Prostate gland (tissue), 2 donors: ENCODE measurements around the gene GORASP1. TPM values are rescaled to one million over a fixed set of nuclear protein-coding genes. Genes with fewer than 3 reads are reported as not detected.
"Not testable (repeated sequence)": the region's sequence is repeated elsewhere in the genome, so short reads cannot be mapped to it uniquely, and the experiment has no call there.

ENCODE experiments used
- DNase-seq: peaks from one replicate; pipeline ENCODE4 v3.0.0-alpha.2; 2019; ENCODE audit warnings: low spot score
- H3K27ac ChIP-seq, 2 donors: fragments of 200-600 bp; sonication (generic); 2 replicates each; pipeline ENCODE4 v1.5.1; 2017 to 2019
- H3K27me3 ChIP-seq: fragments of 200-600 bp; sonication (generic); replicated peaks from 2 replicates; pipeline ENCODE4 v1.5.1; 2019; ENCODE audit not compliant: insufficient read depth
- H3K36me3 ChIP-seq, 2 donors: fragments of 200-600 bp; sonication (generic); 1 replicate in 1 of 2; 2 replicates in 1 of 2; pipeline versions ENCODE4 v1.5.1 to v1.8.1; 2017 to 2019
- H3K4me1 ChIP-seq: fragments of 200-600 bp; sonication (generic); replicated peaks from 2 replicates; pipeline ENCODE4 v1.5.1; 2019
- H3K4me3 ChIP-seq, 2 donors: fragments of 200-600 bp; sonication (generic); 2 replicates each; pipeline ENCODE4 v1.5.1; 2017 to 2019
- H3K9me3 ChIP-seq: fragments of 200-600 bp; sonication (generic); 2 replicates; pipeline ENCODE4 v1.5.1; 2017
- POLR2A ChIP-seq: fragments of 450-650 bp; IDR thresholded peaks from one replicate; pipeline ENCODE4 v1.6.1; 2016; ENCODE audit warnings: antibody characterized with exemption, mild to moderate bottlenecking
- POLR2AphosphoS5 ChIP-seq: sonication (generic); formaldehyde crosslinking; IDR thresholded peaks from one replicate; pipeline ENCODE4 v1.6.1; 2017; ENCODE audit warnings: antibody characterized with exemption
- WGBS: methylation state at CpG from one replicate; pipeline ENCODE4 v1.1.5; 2018; 5-methylcytosine and 5-hydroxymethylcytosine counted together
- intact Hi-C: fragments of 100-400 bp; cut with DNase I; formaldehyde crosslinking; loops from one replicate; pipeline ENCODE4 v1.14.2; 2022
- total RNA-seq, 2 donors: library from RNA; depleted of rRNA; stranded (reverse); fragments of >200 nt; gene quantifications; one replicate each; pipeline ENCODE4 v1.1.0, GENCODE V29; 2016
- TF ChIP-seq, protein P1 (sequence below), 4 experiments: fragments of 200-600 bp in 2 of 4; fragments of 450-650 bp in 2 of 4; sonication (generic) in 2 of 4; IDR thresholded peaks; 1 replicate in 3 of 4; 2 replicates in 1 of 4; pipeline ENCODE4 v1.5.1; 2016 to 2019; ENCODE audit warnings: antibody characterized with exemption in 4 of 4, mild to moderate bottlenecking in 2 of 4, moderate library complexity in 2 of 4

Gene GORASP1
- total RNA-seq, 2 donors from 2014 or later: 76.5 to 104 TPM

DNA sequence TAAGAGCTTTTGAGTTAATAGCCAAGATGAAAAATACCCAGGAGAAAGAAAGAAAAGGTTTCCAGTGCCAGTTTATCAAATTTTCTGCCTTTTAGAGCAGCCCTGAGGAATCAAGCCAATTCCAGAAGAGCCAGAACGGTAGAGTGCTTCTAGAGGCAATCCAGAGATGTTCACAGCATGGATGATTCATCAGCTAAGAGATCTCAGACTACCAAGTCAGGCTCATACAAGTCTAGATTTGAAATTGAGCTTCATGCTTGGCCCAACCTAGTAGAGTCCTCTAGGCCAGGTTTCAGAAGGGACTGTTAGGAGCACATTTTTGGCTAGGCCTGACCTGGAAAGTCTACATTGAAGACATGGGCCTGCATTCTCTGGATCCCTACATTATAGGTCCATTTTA is 40.1 kb downstream of the GORASP1 start:
- H3K36me3 ChIP-seq: no peaks in the 10 kb centered on the region
- 56% methylated on average over 1 of the region's 1 CpG for WGBS
- no peak for DNase-seq
- no peaks in the 10 kb centered on the region for H3K27me3 ChIP-seq
- H3K27ac ChIP-seq: no peak overlapping the region
- no peaks in the 10 kb centered on the region for H3K9me3 ChIP-seq
- TF ChIP-seq POLR2AphosphoS5 (no peak), POLR2A (no peak)
- TF ChIP-seq, protein P1, sequence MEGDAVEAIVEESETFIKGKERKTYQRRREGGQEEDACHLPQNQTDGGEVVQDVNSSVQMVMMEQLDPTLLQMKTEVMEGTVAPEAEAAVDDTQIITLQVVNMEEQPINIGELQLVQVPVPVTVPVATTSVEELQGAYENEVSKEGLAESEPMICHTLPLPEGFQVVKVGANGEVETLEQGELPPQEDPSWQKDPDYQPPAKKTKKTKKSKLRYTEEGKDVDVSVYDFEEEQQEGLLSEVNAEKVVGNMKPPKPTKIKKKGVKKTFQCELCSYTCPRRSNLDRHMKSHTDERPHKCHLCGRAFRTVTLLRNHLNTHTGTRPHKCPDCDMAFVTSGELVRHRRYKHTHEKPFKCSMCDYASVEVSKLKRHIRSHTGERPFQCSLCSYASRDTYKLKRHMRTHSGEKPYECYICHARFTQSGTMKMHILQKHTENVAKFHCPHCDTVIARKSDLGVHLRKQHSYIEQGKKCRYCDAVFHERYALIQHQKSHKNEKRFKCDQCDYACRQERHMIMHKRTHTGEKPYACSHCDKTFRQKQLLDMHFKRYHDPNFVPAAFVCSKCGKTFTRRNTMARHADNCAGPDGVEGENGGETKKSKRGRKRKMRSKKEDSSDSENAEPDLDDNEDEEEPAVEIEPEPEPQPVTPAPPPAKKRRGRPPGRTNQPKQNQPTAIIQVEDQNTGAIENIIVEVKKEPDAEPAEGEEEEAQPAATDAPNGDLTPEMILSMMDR (IDR thresholded peaks at IDR 0.05): no peak
- H3K4me1 ChIP-seq: no peaks in the 10 kb centered on the region
- H3K4me3 ChIP-seq: no peak overlapping the region
- intact Hi-C loops: no loop called here

DNA sequence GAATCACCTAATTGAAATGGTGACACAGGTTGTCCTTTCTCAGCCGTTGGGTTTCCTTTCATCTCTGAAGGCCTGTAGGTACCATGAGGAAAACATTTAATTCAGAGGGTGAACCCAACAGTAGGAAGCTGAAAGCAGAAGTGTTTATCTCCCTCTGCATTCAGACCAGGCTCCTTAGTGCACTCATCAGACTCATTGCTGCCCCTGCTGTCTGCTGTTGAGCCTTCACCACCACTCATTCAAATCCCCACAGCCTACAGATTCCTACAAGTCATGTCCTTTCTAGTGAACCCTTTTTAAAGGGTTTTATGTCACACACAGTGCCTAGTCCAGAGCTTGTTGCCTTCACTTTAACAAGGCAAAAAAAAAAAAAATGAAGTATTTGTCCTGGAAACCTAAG is 42.2 kb downstream of the GORASP1 start:
- H3K9me3 ChIP-seq: no peaks in the 10 kb centered on the region
- H3K4me1 ChIP-seq: no peaks in the 10 kb centered on the region
- no peak for DNase-seq
- WGBS: 14% methylated on average over 1 of the region's 1 CpG
- intact Hi-C loops: no loop called here
- no peaks in the 10 kb centered on the region for H3K36me3 ChIP-seq
- no peak overlapping the region for H3K27ac ChIP-seq
- H3K4me3 ChIP-seq: no peak overlapping the region
- no peaks in the 10 kb centered on the region for H3K27me3 ChIP-seq
- no peak for TF ChIP-seq POLR2AphosphoS5
- TF ChIP-seq POLR2A: no peak
- TF ChIP-seq, protein P1 (IDR thresholded peaks at IDR 0.05): peak in 1 of 4 experiments; percentile 12

DNA sequence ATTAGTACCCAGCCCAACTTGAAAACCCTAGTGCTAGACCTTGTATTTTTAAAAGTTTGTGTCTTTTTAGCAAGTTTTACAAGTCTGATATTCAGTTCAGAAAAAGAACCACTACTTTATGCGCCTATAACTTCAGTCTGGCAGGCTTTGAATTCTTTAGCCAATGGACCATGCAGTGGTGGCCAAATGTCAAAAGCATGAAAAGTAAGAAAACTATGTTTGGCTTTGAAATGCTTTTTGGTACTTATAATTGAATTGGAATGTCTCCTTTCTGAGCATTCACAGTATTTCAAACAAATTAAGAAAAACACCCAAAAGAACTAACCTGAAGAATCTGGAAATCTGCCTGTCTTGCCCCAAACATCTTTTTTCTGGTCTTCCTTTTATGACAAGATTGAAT is 42.8 kb downstream of the GORASP1 start:
- no peaks in the 10 kb centered on the region for H3K4me1 ChIP-seq
- no peak for DNase-seq
- H3K27ac ChIP-seq: no peak overlapping the region
- no peaks in the 10 kb centered on the region for H3K27me3 ChIP-seq
- TF ChIP-seq POLR2A: no peak
- TF ChIP-seq, protein P1 (IDR thresholded peaks at IDR 0.05): no peak
- TF ChIP-seq POLR2AphosphoS5: no peak
- intact Hi-C loops: no loop called here
- no peaks in the 10 kb centered on the region for H3K9me3 ChIP-seq
- no peak overlapping the region for H3K4me3 ChIP-seq
- WGBS: 47% methylated on average over 1 of the region's 1 CpG
- no peaks in the 10 kb centered on the region for H3K36me3 ChIP-seq

DNA sequence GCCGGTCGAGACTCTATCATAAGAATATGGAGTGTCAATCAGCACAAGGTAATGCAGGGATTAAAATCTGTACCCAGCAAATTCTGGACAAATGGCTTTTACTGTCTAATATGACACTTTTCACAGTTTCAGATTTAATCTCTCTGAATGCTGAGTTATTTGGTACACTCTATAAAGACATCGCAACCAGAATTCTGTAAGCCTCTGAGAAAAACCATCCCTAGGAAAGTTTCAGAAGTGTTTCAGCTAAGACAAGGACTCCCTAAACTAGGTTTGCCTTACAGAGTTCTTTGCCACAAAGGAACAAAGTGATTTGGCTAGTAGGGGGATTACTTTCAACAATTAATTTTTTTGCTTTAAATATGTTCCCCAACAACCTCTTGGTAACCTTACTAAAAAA is 44.3 kb downstream of the GORASP1 start:
- no peak overlapping the region for H3K4me3 ChIP-seq
- no peaks in the 10 kb centered on the region for H3K27me3 ChIP-seq
- no peak for DNase-seq

DNA sequence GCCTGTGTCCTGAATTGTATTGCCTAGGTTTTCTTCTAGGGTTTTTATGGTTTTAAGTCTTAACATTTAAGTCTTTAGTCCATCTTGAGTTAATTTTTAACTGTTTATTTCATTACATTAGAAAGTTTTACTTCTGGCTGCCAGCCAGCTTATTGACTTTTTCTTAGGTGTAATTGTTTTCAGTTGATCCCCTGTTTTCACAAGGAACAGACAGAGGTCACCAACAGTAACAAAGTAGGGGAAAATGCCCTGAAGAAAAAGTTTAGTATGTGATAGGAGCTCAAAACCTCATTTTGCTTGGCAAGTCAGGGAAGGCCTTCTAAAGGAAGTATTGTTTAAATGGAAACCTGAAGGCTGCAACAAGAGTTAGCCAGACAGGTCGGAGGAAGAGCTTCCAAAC is 45.2 kb downstream of the GORASP1 start:
- Histone ChIP-seq H3K9me3 (no peaks in the 10 kb centered on the region), H3K27me3 (no peaks in the 10 kb centered on the region), H3K4me1 (no peaks in the 10 kb centered on the region), H3K4me3 (no peak overlapping the region), H3K27ac (no peak overlapping the region), H3K36me3 (no peaks in the 10 kb centered on the region)
- 73% methylated on average over 1 of the region's 1 CpG for WGBS
- intact Hi-C loops: no loop called here
- TF ChIP-seq, protein P1 (IDR thresholded peaks at IDR 0.05): no peak
- TF ChIP-seq POLR2A (no peak), POLR2AphosphoS5 (no peak)
- no peak for DNase-seq

More for the DNA sequence above, 44.3 kb downstream of the GORASP1 start:
- Histone ChIP-seq H3K27ac (no peak overlapping the region), H3K4me1 (no peaks in the 10 kb centered on the region), H3K36me3 (no peaks in the 10 kb centered on the region), H3K9me3 (no peaks in the 10 kb centered on the region)
- intact Hi-C loops: no loop called here
- TF ChIP-seq POLR2AphosphoS5 (no peak), POLR2A (no peak)
- TF ChIP-seq, protein P1 (IDR thresholded peaks at IDR 0.05): no peak
- 84% methylated on average over 3 of the region's 3 CpGs for WGBS

DNA sequence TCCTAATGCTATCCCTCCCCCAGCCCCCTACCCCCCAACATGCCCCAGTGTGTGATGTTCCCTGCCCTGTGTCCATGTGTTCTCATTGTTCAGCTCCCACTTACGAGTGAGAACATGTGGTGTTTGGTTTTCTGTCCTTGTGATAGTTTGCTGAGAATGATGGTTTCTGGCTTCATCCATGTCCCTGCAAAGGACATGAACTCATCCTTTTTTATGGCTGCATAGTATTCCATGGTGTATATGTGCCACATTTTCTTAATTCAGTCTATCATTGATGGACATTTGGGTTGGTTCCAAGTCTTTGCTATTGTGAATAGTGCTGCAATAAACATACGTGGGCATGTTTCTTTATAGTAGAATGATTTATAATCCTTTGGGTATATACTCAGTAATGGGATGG is 46.2 kb downstream of the GORASP1 start:
- DNase-seq, H3K27me3 ChIP-seq, H3K4me3 ChIP-seq, intact Hi-C loops, H3K9me3 ChIP-seq, H3K36me3 ChIP-seq, H3K27ac ChIP-seq, H3K4me1 ChIP-seq: not testable (repeated sequence)
- 79% methylated on average over 2 of the region's 2 CpGs for WGBS
